Neural progenitor cell (in vitro differentiated cells): ENCODE data around the gene SRRM4. TPM values are rescaled to one million over a fixed set of nuclear protein-coding genes. Genes with fewer than 3 reads are reported as not detected.

Experiments
- DNase-seq: peaks from one replicate; pipeline ENCODE4 v3.0.0-alpha.2; 2016; ENCODE audit warnings: low spot score
- H2AFZ ChIP-seq: fragments of 200-600 bp; sonication (generic); replicated peaks from 2 replicates; pipeline ENCODE4 v1.6.1; 2016; ENCODE audit warnings: antibody characterized with exemption
- H3F3A ChIP-seq: fragments of 200-600 bp; sonication (generic); 2 replicates; pipeline ENCODE4 v1.6.1; 2016; ENCODE audit warnings: antibody characterized with exemption, low read depth
- H3K27ac ChIP-seq: fragments of 200-600 bp; sonication (generic); 2 replicates; pipeline ENCODE4 v1.5.1; 2016; ENCODE audit warnings: mild to moderate bottlenecking
- H3K27me3 ChIP-seq: fragments of 200-600 bp; sonication (generic); 2 replicates; pipeline ENCODE4 v1.6.1; 2016; ENCODE audit warnings: mild to moderate bottlenecking, moderate library complexity
- H3K36me3 ChIP-seq: fragments of 200-600 bp; sonication (generic); 2 replicates; pipeline ENCODE4 v1.5.1; 2016
- H3K4me1 ChIP-seq: fragments of 200-600 bp; sonication (generic); 2 replicates; pipeline ENCODE4 v1.6.1; 2016; ENCODE audit warnings: mixed run types
- H3K4me2 ChIP-seq: fragments of 200-600 bp; sonication (generic); 2 replicates; pipeline ENCODE4 v1.6.1; 2016
- H3K4me3 ChIP-seq: fragments of 200-600 bp; sonication (generic); 2 replicates; pipeline ENCODE4 v1.5.1; 2016
- H3K79me2 ChIP-seq: fragments of 200-600 bp; sonication (generic); 2 replicates; pipeline ENCODE4 v1.6.1; 2016; ENCODE audit warnings: low read depth
- H3K9ac ChIP-seq: fragments of 200-600 bp; sonication (generic); 2 replicates; pipeline ENCODE4 v1.6.1; 2016
- H3K9me3 ChIP-seq: fragments of 200-600 bp; sonication (generic); 2 replicates; pipeline ENCODE4 v1.5.1; 2016; ENCODE audit warnings: low read depth
- H4K20me1 ChIP-seq: fragments of 200-600 bp; sonication (generic); 2 replicates; pipeline ENCODE4 v1.6.1; 2016; ENCODE audit warnings: low read depth
- H3K27ac Mint-ChIP-seq: 3 replicates; pipeline ENCODE4 v1.8.0; 2021; ENCODE audit warnings: mixed read lengths
- H3K27me3 Mint-ChIP-seq: 2 replicates; pipeline ENCODE4 v1.8.0; 2022; ENCODE audit warnings: low read depth, mild to moderate bottlenecking, inconsistent platforms, moderate library complexity, mixed read lengths; ENCODE audit not compliant: insufficient read depth
- H3K36me3 Mint-ChIP-seq: 3 replicates; pipeline ENCODE4 v1.8.0; 2021; ENCODE audit warnings: mixed read lengths
- H3K4me1 Mint-ChIP-seq: 3 replicates; pipeline ENCODE4 v1.8.0; 2021; ENCODE audit warnings: mixed read lengths
- H3K4me3 Mint-ChIP-seq: 3 replicates; pipeline ENCODE4 v1.8.0; 2021; ENCODE audit warnings: mild to moderate bottlenecking, moderate library complexity, mixed read lengths
- H3K9me3 Mint-ChIP-seq: 3 replicates; pipeline ENCODE4 v1.8.0; 2020; ENCODE audit warnings: mixed read lengths
- EZH2 ChIP-seq: fragments of 200-600 bp; sonication (generic); IDR thresholded peaks from 2 replicates; pipeline ENCODE4 v1.6.1; 2017; ENCODE audit warnings: antibody characterized with exemption, mild to moderate bottlenecking, moderate library complexity
- EZH2phosphoT487 ChIP-seq: fragments of 200-600 bp; sonication (generic); IDR thresholded peaks from 2 replicates; pipeline ENCODE4 v1.6.1; 2017; ENCODE audit warnings: antibody characterized with exemption
- total RNA-seq: library from RNA; depleted of rRNA; stranded (reverse); fragments of >200 nt; gene quantifications from 2 replicates; pipeline ENCODE4 v1.2.3, GENCODE V29; 2015; ENCODE audit warnings: low replicate concordance
- TF ChIP-seq, protein P1 (sequence below): fragments of 200-600 bp; sonication (generic); IDR thresholded peaks from 2 replicates; pipeline ENCODE4 v1.5.1; 2017; ENCODE audit warnings: antibody characterized with exemption, mild to moderate bottlenecking

The SRRM4 gene
- total RNA-seq, 1 donor from 2014 or later = 0.07 TPM

- TF ChIP-seq, protein P1, sequence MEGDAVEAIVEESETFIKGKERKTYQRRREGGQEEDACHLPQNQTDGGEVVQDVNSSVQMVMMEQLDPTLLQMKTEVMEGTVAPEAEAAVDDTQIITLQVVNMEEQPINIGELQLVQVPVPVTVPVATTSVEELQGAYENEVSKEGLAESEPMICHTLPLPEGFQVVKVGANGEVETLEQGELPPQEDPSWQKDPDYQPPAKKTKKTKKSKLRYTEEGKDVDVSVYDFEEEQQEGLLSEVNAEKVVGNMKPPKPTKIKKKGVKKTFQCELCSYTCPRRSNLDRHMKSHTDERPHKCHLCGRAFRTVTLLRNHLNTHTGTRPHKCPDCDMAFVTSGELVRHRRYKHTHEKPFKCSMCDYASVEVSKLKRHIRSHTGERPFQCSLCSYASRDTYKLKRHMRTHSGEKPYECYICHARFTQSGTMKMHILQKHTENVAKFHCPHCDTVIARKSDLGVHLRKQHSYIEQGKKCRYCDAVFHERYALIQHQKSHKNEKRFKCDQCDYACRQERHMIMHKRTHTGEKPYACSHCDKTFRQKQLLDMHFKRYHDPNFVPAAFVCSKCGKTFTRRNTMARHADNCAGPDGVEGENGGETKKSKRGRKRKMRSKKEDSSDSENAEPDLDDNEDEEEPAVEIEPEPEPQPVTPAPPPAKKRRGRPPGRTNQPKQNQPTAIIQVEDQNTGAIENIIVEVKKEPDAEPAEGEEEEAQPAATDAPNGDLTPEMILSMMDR = peak; percentile 94
- peak; percentile 28 for TF ChIP-seq EZH2
- TF ChIP-seq EZH2phosphoT487 = no peak
- peak overlapping the region; percentile 100 for H3K4me2 ChIP-seq
- no peaks in the 10 kb centered on the region for H3K36me3 ChIP-seq
- peaks cover 29% of the 10 kb centered on the region for H3F3A ChIP-seq
- H3K9me3 ChIP-seq = no peaks in the 10 kb centered on the region
- Mint-ChIP-seq H3K36me3 (no peaks in the 10 kb centered on the region), H3K4me1 (peaks cover 19% of the 10 kb centered on the region), H3K27me3 (peaks cover 21% of the 10 kb centered on the region), H3K4me3 (peak overlapping the region; percentile 87), H3K9me3 (no peaks in the 10 kb centered on the region), H3K27ac (no peak overlapping the region)
- H3K27ac ChIP-seq = no peak overlapping the region
- no peak overlapping the region for H3K9ac ChIP-seq
- peak; percentile 92 for DNase-seq
- H3K27me3 ChIP-seq = peaks cover 56% of the 10 kb centered on the region
- peak overlapping the region; percentile 73 for H3K4me3 ChIP-seq
- H3K4me1 ChIP-seq = peaks cover 14% of the 10 kb centered on the region
- no peaks in the 10 kb centered on the region for H3K79me2 ChIP-seq
- no peak overlapping the region for H2AFZ ChIP-seq
- peaks cover 7% of the 10 kb centered on the region for H4K20me1 ChIP-seq
Observed at GRCh38 chr12:118979763-118980406, 1.5 kb upstream of the SRRM4 start.

- H3K9me3 ChIP-seq = no peaks in the 10 kb centered on the region
- H2AFZ ChIP-seq = peak overlapping the region; percentile 60
- peak overlapping the region; percentile 73 for H3K4me3 ChIP-seq
- no peaks in the 10 kb centered on the region for H3K36me3 Mint-ChIP-seq
- H3K27ac ChIP-seq = no peak overlapping the region
- peak; percentile 82 for DNase-seq
- peaks cover 19% of the 10 kb centered on the region for H3K4me1 Mint-ChIP-seq
- no peak overlapping the region for H3K27ac Mint-ChIP-seq
- no peaks in the 10 kb centered on the region for H3K36me3 ChIP-seq
- H3K79me2 ChIP-seq = no peaks in the 10 kb centered on the region
- peaks cover 29% of the 10 kb centered on the region for H3F3A ChIP-seq
- H3K4me3 Mint-ChIP-seq = peak overlapping the region; percentile 87
- peaks cover 21% of the 10 kb centered on the region for H3K27me3 Mint-ChIP-seq
- H3K4me2 ChIP-seq = peak overlapping the region; percentile 100
- peaks cover 7% of the 10 kb centered on the region for H4K20me1 ChIP-seq
- peaks cover 14% of the 10 kb centered on the region for H3K4me1 ChIP-seq
- TF ChIP-seq EZH2 (no peak), EZH2phosphoT487 (no peak)
- TF ChIP-seq, protein P1 = no peak
- no peaks in the 10 kb centered on the region for H3K9me3 Mint-ChIP-seq
- H3K9ac ChIP-seq = no peak overlapping the region
- H3K27me3 ChIP-seq = peaks cover 61% of the 10 kb centered on the region
Observed at GRCh38 chr12:118980407-118981014, 830 bp upstream of the SRRM4 start.

- Mint-ChIP-seq H3K27ac (no peak overlapping the region), H3K4me1 (peaks cover 26% of the 10 kb centered on the region), H3K4me3 (peak overlapping the region; percentile 87), H3K36me3 (no peaks in the 10 kb centered on the region), H3K27me3 (peaks cover 23% of the 10 kb centered on the region), H3K9me3 (no peaks in the 10 kb centered on the region)
- Histone ChIP-seq H3K36me3 (no peaks in the 10 kb centered on the region), H3K79me2 (no peaks in the 10 kb centered on the region), H4K20me1 (peaks cover 7% of the 10 kb centered on the region), H3K4me3 (peak overlapping the region; percentile 73), H3K9me3 (no peaks in the 10 kb centered on the region), H3F3A (peaks cover 33% of the 10 kb centered on the region), H3K27me3 (peaks cover 48% of the 10 kb centered on the region), H3K27ac (no peak overlapping the region), H3K9ac (no peak overlapping the region), H3K4me2 (peak overlapping the region; percentile 100), H3K4me1 (peaks cover 30% of the 10 kb centered on the region), H2AFZ (no peak overlapping the region)
- no peak for DNase-seq
- TF ChIP-seq, protein P1 = no peak
- TF ChIP-seq EZH2phosphoT487 (no peak), EZH2 (no peak)
Observed at GRCh38 chr12:118982302-118982701, 961 bp downstream of the SRRM4 start.
